Gastroesophageal sphincter (tissue), 3 donors: Measurements from ENCODE around the gene ANKRD52.

Source experiments
- POLR2A ChIP-seq, 2 donors: fragments of 450-650 bp; IDR thresholded peaks; one replicate each; pipeline ENCODE4 v1.6.1; 2017; ENCODE audit warnings: antibody characterized with exemption in 2 of 2, mild to moderate bottlenecking in 2 of 2, moderate library complexity in 1 of 2
- TF ChIP-seq, protein P1 (sequence below), 4 experiments: fragments of 200-600 bp in 2 of 4; fragments of 450-650 bp in 2 of 4; sonication (generic) in 1 of 4; IDR thresholded peaks; one replicate each; pipeline ENCODE4 v1.5.1; 2017 to 2019; ENCODE audit warnings: antibody characterized with exemption in 4 of 4, mild to moderate bottlenecking in 2 of 4, moderate library complexity in 2 of 4

DNA sequence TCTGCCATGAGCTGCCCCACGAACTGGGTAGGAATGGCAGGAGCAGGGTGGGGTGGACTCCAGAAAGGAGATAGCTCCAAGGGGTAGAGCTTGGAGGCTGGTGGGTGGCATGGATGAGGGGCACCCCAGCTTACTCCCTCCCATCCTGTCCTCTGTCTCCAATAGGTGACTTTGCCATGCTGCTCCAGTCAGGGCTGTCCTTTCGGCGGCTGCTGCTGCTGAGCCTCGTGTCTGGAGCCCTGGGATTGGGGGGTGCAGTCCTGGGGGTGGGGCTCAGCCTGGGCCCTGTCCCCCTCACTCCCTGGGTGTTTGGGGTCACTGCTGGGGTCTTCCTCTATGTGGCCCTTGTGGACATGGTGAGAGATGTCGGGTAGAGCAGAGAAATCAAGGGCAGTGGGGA is 21.2 kb downstream of the ANKRD52 start:
- TF ChIP-seq, protein P1, sequence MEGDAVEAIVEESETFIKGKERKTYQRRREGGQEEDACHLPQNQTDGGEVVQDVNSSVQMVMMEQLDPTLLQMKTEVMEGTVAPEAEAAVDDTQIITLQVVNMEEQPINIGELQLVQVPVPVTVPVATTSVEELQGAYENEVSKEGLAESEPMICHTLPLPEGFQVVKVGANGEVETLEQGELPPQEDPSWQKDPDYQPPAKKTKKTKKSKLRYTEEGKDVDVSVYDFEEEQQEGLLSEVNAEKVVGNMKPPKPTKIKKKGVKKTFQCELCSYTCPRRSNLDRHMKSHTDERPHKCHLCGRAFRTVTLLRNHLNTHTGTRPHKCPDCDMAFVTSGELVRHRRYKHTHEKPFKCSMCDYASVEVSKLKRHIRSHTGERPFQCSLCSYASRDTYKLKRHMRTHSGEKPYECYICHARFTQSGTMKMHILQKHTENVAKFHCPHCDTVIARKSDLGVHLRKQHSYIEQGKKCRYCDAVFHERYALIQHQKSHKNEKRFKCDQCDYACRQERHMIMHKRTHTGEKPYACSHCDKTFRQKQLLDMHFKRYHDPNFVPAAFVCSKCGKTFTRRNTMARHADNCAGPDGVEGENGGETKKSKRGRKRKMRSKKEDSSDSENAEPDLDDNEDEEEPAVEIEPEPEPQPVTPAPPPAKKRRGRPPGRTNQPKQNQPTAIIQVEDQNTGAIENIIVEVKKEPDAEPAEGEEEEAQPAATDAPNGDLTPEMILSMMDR (IDR thresholded peaks at IDR 0.05): no peak
- TF ChIP-seq POLR2A (IDR thresholded peaks at IDR 0.05): no peak
